Hematopoietic multipotent progenitor cell treated with erythropoietin and hydrocortisone succinate and interleukin-3 and kit ligand, for 4 days (in vitro differentiated cells): ENCODE results near the gene ARHGAP30.

Experiments
- DNase-seq: peaks from one replicate; pipeline ENCODE4 v3.0.0-alpha.2; 2015

Gene ARHGAP30

GRCh38 chr1:161089251-161089924 is 19.7 kb upstream of the ARHGAP30 start, which contains the start of gene NECTIN4:
NECTIN4 (minus strand) TSS chr1:161089558; CDS start chr1:161089296, 262 bp downstream.
- DNase-seq = no peak

DNA sequence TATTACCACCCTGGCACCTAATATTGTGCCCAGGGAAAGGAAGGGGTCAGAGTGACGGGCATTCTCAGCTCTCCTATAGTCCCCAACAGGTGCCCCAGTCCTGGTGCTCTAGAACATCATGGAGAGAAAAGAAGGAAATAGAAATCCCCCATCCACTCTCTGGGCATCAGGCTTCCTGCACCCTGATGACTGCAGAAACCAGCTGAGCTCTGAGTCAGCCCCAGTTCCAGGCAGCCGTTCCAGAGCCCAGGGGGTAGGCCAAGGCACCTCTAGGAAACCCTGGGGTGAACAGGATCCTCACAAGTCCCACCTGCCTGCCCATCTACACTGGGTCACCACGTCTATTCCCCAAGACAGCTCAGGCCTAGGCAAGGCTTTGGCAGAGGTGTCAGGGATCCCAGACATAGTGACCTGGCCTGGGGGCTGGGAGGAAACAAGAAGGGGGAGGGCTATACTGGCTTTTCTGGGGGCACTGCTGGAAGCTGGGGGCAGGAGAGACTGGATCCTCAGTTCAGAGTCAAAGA is 19.0 kb upstream of the ARHGAP30 start:
- no peak for DNase-seq

- DNase-seq = no peak
These were observed 16.8 kb upstream of the ARHGAP30 start for GRCh38 chr1:161086457-161086856.

DNA sequence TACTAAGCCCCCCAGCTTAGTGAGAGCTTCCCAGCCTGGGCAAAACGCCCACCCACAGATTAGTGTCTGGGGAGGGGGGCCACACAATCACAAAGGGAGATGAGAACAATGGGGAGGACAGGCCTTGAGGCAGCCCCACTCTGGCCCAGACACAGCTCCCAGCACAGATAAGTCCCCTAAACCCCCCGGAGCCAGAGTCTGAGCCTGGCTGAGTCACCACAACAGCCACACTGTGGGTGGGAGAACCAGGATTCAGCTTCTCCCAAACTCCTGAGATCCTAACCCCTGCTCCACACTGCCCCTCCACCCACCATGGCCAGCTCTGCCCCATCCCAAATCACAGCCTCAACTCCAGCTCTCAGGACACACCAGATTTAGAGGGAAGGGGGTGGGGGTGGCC is 15.5 kb upstream of the ARHGAP30 start:
- no peak for DNase-seq

DNA sequence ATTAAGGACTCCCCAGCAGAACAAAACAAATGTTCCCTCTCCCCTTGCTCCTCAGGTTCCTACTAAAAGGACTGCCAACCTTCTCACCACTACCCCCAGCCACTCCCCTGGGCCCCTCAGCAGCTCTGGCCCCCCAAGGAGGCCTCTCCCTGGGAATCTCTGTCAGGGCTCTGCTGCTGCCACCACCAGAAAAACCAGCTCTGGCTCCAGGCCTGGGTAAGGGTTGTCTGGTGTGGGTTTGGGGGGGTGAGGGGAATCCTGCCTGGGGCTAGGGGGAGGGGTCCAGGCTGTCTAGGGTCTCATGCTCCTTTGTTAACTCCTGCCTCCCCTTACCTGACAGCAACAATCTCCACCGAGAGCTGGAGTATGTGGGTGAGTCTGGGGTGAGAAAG is 14.9 kb upstream of the ARHGAP30 start:
- DNase-seq = no peak

DNA sequence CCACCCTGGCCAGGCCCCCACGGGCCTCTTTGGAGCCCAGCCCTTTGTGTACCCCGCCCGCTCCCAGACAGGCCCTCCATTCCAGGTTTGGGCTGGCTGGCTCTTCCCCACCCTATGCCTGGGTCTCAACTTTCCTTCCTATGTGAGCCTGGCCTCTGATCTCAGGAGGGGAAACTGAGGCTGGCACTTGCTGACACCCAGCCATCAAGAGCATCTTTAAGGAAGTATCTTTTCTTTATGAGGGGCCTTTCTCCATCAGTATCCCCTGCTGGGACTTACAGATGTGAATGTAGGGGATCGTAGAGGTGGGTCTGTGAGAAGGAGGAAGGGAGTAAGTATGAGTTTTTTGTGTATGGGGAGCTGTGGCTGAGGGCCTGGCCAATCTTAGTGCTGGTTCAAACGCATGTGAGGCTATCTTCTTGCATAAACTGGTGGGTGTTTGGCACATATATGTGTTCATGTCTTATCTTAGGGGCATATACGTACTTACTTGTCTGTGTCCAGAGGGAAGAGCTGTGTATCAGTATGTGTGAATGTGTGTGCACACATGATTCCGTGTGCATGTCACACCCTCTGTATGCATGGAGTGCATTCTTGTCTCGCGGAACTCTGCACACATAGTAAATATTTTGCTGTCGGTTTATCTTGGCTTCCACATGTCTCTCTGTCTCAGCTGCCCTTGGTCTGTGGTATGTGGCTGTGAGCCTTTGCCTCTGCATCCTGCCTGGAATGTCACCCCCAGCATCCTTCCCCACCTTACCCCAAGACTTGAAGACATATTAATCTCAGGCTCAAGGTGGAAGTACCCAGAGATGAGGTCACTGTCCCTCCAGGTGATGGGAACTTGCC is 14.3 kb upstream of the ARHGAP30 start:
- no peak for DNase-seq

- DNase-seq = peak; percentile 78
These were observed 13.5 kb upstream of the ARHGAP30 start for GRCh38 chr1:161082996-161083747.

GRCh38 chr1:161082483-161082882 is 12.8 kb upstream of the ARHGAP30 start:
- no peak for DNase-seq

- DNase-seq = no peak
These were observed 11.8 kb upstream of the ARHGAP30 start for GRCh38 chr1:161081519-161081918.

GRCh38 chr1:161080441-161081405 is 11.0 kb upstream of the ARHGAP30 start:
- DNase-seq = no peak

GRCh38 chr1:161079436-161080110 is 9.9 kb upstream of the ARHGAP30 start:
- no peak for DNase-seq

- DNase-seq = no peak
These were observed 7.7 kb upstream of the ARHGAP30 start for GRCh38 chr1:161077426-161077825.

DNA sequence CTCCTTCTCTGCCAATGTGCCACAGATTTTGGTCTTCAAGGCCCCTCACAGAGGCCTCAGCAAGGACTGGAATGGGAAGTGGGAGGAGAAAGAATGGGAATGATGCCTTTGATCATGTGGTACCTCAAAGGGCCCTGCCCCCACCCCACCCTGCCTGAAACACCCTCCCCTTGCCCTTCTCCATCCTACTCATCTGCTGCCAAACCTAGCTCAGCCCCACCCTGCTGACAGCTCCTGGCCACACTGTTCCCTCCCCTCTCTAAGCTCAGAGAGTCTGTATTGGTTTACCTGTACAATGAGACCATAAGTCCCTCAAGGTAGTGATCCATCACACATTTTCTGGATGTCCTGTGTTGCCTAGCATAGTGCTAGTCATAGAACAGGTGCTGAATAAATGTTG is 6.7 kb upstream of the ARHGAP30 start:
- no peak for DNase-seq

DNA sequence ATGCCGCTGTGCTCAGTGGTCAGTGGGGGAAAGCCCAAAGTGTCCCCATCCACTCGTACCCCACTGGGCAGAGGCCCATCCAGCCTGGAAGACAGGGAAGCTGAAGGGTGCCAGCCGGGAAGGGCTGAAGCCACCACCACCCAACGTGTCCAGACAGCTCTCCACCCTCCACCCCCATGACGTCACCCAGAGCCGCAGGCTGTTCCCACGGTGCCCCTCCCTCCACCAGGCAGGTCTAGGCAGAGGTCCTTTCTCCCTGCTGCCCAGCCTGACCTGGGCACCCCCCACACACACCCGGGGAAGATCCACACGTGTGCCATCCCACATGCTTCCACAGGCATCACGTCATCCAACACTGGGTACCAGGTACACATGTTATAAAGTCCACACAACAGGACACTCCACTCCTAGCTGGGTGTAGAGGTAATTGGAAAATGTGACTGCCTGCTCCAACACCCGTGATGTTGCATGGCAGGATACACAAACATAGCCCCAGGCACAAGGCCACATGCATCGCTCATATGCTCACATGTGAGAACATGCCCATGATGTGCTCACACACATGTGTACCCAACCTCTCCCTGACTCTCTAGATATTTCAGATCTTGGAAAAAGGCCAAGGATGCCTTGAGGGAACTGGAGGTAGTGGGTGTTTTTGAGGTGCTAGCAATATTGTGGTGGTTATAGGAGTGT is 5.1 kb upstream of the ARHGAP30 start:
- no peak for DNase-seq

DNA sequence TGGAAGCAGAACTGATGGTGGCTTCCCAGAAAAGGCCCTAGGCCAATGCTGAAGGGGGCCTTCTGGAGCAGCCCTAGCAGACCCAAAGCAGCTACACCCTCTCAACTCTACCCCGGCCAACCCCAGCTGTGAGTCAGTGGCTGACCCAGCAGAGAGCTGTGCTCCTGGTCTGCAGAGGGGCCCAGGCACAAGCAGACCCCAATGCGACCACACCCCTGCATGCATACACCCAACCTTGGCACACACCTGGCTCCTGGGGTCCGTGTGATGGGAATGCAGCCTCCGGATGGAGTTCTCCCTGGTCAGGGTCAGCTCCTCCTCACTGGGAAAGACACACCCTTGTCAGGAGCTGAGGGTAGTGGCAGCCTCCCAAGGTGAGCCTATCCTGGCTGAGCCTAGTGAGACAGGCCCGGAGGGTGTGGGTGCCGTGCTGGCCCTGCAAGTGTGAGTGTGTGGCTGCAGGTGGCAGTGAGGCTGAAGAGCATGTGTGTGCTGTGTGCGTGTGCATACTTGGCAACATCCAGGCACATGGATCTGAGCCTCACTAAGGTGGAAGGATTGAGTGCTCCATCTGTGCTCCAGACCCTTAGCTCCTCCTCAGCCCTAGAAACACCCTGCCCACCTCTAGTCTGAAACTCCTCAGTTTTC is 3.9 kb upstream of the ARHGAP30 start:
- peak; percentile 33 for DNase-seq

GRCh38 chr1:161072751-161073449 is 3.2 kb upstream of the ARHGAP30 start:
- DNase-seq = no peak

DNA sequence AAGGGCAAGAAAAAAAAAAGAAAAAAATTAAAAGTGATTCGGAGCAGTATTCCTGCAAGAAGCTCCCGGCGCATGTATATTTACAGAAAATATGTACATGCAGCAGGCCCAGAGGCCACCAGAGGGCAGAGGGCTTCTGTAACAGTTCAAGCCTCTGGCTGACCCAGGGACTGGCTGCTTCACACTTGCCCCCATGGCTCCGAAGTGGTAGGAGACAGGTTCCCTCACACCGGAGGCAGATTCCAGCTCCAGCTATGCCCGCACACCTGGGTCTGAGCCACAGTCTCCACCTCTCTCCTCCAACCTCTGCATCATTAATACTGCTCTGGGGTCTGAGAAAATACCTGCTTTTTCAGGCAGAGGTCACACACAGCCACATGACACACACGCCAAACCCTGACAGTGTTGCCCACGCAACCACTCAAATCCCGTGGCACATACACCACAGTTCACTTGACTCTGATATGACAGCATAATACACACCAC is 2.2 kb upstream of the ARHGAP30 start:
- DNase-seq = peak; percentile 88

DNA sequence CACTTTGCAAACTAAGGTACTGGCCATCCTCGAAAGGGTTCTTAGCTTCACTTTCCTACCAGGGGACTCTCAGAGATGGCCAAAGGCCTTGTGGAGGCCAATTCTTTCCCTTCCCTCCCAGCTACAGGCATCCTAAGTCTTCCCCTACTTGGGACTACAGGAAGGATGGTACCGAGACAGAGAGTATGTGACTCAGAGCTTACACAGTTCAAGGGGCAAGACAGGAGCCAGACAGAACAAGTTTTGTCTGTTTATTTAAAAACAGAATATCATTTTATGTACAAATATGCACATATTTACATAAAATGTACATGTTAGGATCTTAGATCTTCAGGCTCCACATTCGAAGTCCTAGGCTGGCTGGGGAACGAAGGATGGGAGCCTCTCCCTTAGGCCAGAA is 1.1 kb upstream of the ARHGAP30 start:
- no peak for DNase-seq

DNA sequence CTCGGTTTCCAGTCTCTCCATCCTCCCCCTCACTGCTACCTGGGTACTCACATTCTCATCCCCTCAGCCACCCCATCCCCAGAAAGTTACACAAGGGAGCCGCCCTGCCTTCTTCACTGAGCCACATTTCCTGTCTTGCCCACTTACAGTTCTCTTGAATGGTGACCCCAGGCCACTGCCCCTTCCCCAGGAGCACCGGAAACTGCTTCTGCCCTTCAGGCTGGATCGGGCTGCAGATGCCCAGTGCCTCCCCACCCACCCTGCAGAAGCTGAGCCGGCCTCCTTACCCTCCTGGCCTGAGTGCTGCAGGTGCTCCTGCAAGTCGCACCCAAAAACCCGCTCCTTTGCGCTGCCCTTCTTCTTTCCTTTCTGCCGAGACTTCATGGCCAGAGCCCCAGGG is 450 bp downstream of the ARHGAP30 start:
- peak; percentile 21 for DNase-seq
